Measurements from ENCODE around the gene RHBDD3.

The RHBDD3 gene

GRCh38 chr22:29306175-29306834, 38.5 kb upstream of the RHBDD3 start, which contains the start of gene GAS2L1:
Gene GAS2L1, plus strand, starts transcription at chr22:29306650. Its CDS starts 1,456 bp downstream, at chr22:29308106.
- DNase-seq = peak; percentile 50

GRCh38 chr22:29305836-29306174, 38.0 kb upstream of the RHBDD3 start:
- no peak for DNase-seq

- no peak for DNase-seq
Measured at GRCh38 chr22:29302681-29303465, 35.1 kb upstream of the RHBDD3 start.

GRCh38 chr22:29302402-29302680, 34.6 kb upstream of the RHBDD3 start:
- DNase-seq = no peak

GRCh38 chr22:29301716-29302401, 34.1 kb upstream of the RHBDD3 start:
- DNase-seq = no peak

GRCh38 chr22:29300807-29301601, 33.2 kb upstream of the RHBDD3 start:
- DNase-seq = no peak

GRCh38 chr22:29300467-29300806, 32.7 kb upstream of the RHBDD3 start:
- DNase-seq = no peak

- DNase-seq = no peak
Measured at GRCh38 chr22:29299136-29299900, 31.5 kb upstream of the RHBDD3 start.

GRCh38 chr22:29298641-29299040, 30.9 kb upstream of the RHBDD3 start:
- no peak for DNase-seq

- no peak for DNase-seq
Measured at GRCh38 chr22:29292379-29292778, 24.6 kb upstream of the RHBDD3 start.

GRCh38 chr22:29291215-29291614, 23.4 kb upstream of the RHBDD3 start:
- no peak for DNase-seq

- DNase-seq = no peak
Measured at GRCh38 chr22:29290061-29290460, 22.3 kb upstream of the RHBDD3 start.

- no peak for DNase-seq
Measured at GRCh38 chr22:29288837-29289236, 21.1 kb upstream of the RHBDD3 start.

- no peak for DNase-seq
Measured at GRCh38 chr22:29284196-29284595, 16.4 kb upstream of the RHBDD3 start.

- DNase-seq = no peak
Measured at GRCh38 chr22:29277927-29278326, 10.1 kb upstream of the RHBDD3 start.

GRCh38 chr22:29275819-29276565, 8.2 kb upstream of the RHBDD3 start:
- no peak for DNase-seq

GRCh38 chr22:29275167-29275566, 7.4 kb upstream of the RHBDD3 start:
- DNase-seq = no peak

GRCh38 chr22:29272624-29273023, 4.8 kb upstream of the RHBDD3 start:
- no peak for DNase-seq

- DNase-seq = no peak
Measured at GRCh38 chr22:29270475-29271271, 2.9 kb upstream of the RHBDD3 start.

- DNase-seq = no peak
Measured at GRCh38 chr22:29269731-29270474, 2.1 kb upstream of the RHBDD3 start.
